K562 (cell line): ENCODE results near the gene TANK. TPM values are rescaled to one million over a fixed set of nuclear protein-coding genes. Genes with fewer than 3 reads are reported as not detected.

Experiments
- ATAC-seq: fragments of 200-7000 bp; cut with Tn5 transposase; 3 replicates; pipeline ENCODE4 v1.9.1; 2020; ENCODE audit warnings: moderate library complexity
- BruUV-seq: library from RNA; stranded (reverse); fragments of 400-500 nt; replicated peaks from 2 replicates; lab custom pipeline; 2021; lab: Mats Ljungman, UMichigan
- CTCF ChIA-PET: fragments of 300-600 bp; formaldehyde crosslinking; extraction: SDS; loops from one replicate; lab custom pipeline; 2021; ENCODE audit warnings: low intra/inter-chr PET ratio; lab: Yijun Ruan, JAX
- POLR2A ChIA-PET: fragments of 300-600, 350-650 bp; sonication (Branson Sonifier 250); formaldehyde crosslinking; extraction: SDS; loops from one replicate; lab custom pipeline; 2021; ENCODE audit warnings: antibody characterized with exemption, inconsistent platforms; lab: Yijun Ruan, JAX
- DNase-seq, 4 experiments: peaks; one replicate each; pipeline versions ENCODE4 v3.0.0 to v3.0.0-alpha.2; 2011 to 2018; ENCODE audit warnings: low spot score in 3 of 4, mixed read lengths in 3 of 4; ENCODE audit errors: extremely low read depth in 1 of 4
- FAIRE-seq: peaks from 2 replicates; lab custom pipeline; 2011; peaks lifted over from hg19 to GRCh38; lab: Jason Lieb, UNC
- H2AFZ ChIP-seq: 2 replicates; pipeline ENCODE4 v1.6.0; 2011; ENCODE audit warnings: low read depth, low read length, control low read depth, inconsistent platforms
- H3K27ac ChIP-seq: fragments of 200-600 bp; 3 replicates; pipeline ENCODE4 v1.8.0; 2011; ENCODE audit warnings: low read depth, mild to moderate bottlenecking, control low read depth, inconsistent platforms, low read length, moderate library complexity, mixed read lengths; ENCODE audit errors: extremely low read depth
- H3K27me3 ChIP-seq, 2 experiments: fragments of 300-600 bp in 1 of 2; 2 replicates in 1 of 2; 3 replicates in 1 of 2; pipeline versions ENCODE4 v1.6.0 to v1.8.0; 2011; ENCODE audit warnings: inconsistent platforms in 2 of 2, low read length in 2 of 2, mild to moderate bottlenecking in 1 of 2, mixed read lengths in 1 of 2, moderate library complexity in 1 of 2; ENCODE audit not compliant: control insufficient read depth in 2 of 2, insufficient read depth in 2 of 2
- H3K36me3 ChIP-seq: fragments of 300-600 bp; 3 replicates; pipeline ENCODE4 v1.8.0; 2011; ENCODE audit warnings: mild to moderate bottlenecking, low read length, inconsistent platforms; ENCODE audit not compliant: control insufficient read depth, insufficient read depth
- H3K4me1 ChIP-seq, 2 experiments: fragments of 200-600 bp in 1 of 2; replicated peaks in 1 of 2; 2 replicates in 1 of 2; 3 replicates in 1 of 2; pipeline versions ENCODE4 v1.5.1 to v1.8.0; 2011; ENCODE audit warnings: inconsistent platforms in 2 of 2, low read length in 2 of 2, mild to moderate bottlenecking in 1 of 2, mixed read lengths in 1 of 2, moderate library complexity in 1 of 2; ENCODE audit not compliant: control insufficient read depth in 2 of 2, insufficient read depth in 2 of 2
- H3K4me2 ChIP-seq: 2 replicates; pipeline ENCODE4 v1.6.1; 2011; ENCODE audit warnings: low read length, control low read depth, inconsistent platforms, mixed read lengths; ENCODE audit not compliant: insufficient read depth
- H3K4me3 ChIP-seq: fragments of 200-600 bp; sonication (generic), shearing (Covaris generic); 2 replicates; pipeline ENCODE4 v1.5.1; 2016; ENCODE audit warnings: control low read depth, inconsistent platforms
- H3K79me2 ChIP-seq: fragments of 200-600 bp; 3 replicates; pipeline ENCODE4 v1.8.0; 2011; ENCODE audit warnings: low read length, inconsistent platforms; ENCODE audit not compliant: control insufficient read depth, insufficient read depth
- H3K9ac ChIP-seq, 2 experiments: 2 replicates each; pipeline versions ENCODE4 v1.6.0 to v1.6.1; 2011; ENCODE audit warnings: low read depth in 2 of 2, low read length in 2 of 2, control low read depth in 1 of 2, inconsistent platforms in 1 of 2, mild to moderate bottlenecking in 1 of 2, mixed read lengths in 1 of 2; ENCODE audit not compliant: insufficient read depth in 1 of 2
- H3K9me1 ChIP-seq: one replicate; pipeline ENCODE4 v1.6.0; 2011; ENCODE audit warnings: inconsistent platforms, mild to moderate bottlenecking, low read length, moderate library complexity; ENCODE audit not compliant: control insufficient read depth, insufficient read depth
- H3K9me3 ChIP-seq: replicated peaks from 2 replicates; pipeline ENCODE4 v1.5.1; 2011; ENCODE audit warnings: low read depth, low read length, inconsistent platforms; ENCODE audit not compliant: control insufficient read depth, insufficient read depth
- H4K20me1 ChIP-seq: replicated peaks from 2 replicates; pipeline ENCODE4 v1.6.1; 2011; ENCODE audit warnings: low read length, inconsistent platforms, mixed read lengths; ENCODE audit not compliant: control insufficient read depth, insufficient read depth
- BCOR ChIP-seq: fragments of 450-650 bp; IDR thresholded peaks from 2 replicates; pipeline ENCODE4 v1.6.1; 2016
- DDX20 ChIP-seq: fragments of 450-650 bp; IDR thresholded peaks from 2 replicates; pipeline ENCODE4 v1.6.1; 2016; ENCODE audit warnings: missing genetic modification characterization, low read depth, mild to moderate bottlenecking, missing compliant biosample characterization, moderate library complexity
- TCF7L2 ChIP-seq: fragments of 150-350 bp; IDR thresholded peaks from 2 replicates; pipeline ENCODE4 v1.6.1; 2016; ENCODE audit warnings: low read depth, mild to moderate bottlenecking, low read length, moderate library complexity
- ZNF75A ChIP-seq: fragments of 450-650 bp; formaldehyde crosslinking; IDR thresholded peaks from 2 replicates; pipeline ENCODE4 v1.4.0; 2020; ENCODE audit warnings: mild to moderate bottlenecking
- WGBS: fragments of 100-300 bp; shearing (Covaris generic); methylation state at CpG from one replicate; pipeline ENCODE4 v1.1.6; 2016; ENCODE audit warnings: low coverage, mixed read lengths; ENCODE audit not compliant: insufficient coverage; ENCODE audit errors: missing lambda C conversion rate; 5-methylcytosine and 5-hydroxymethylcytosine counted together
- in situ Hi-C: fragments of 300-500 bp; cut with MboI; formaldehyde crosslinking; loops from 4 replicates; pipeline ENCODE4 v1.15.0; 2018; ENCODE audit warnings: inconsistent platforms, mixed read lengths
- intact Hi-C: fragments of 100-400 bp; cut with micrococcal nuclease; formaldehyde crosslinking; loops from 2 replicates; pipeline ENCODE4 v1.14.2; 2022
- polyA plus RNA-seq, 8 experiments: library from polyadenylated mRNA; depleted of rRNA in 4 of 8; stranded (reverse) in 5 of 8; unstranded in 3 of 8; fragments of >200 nt; fragmentation: Nextera tagmentation in 2 of 8; fragmentation: Illumina TruSeq in 1 of 8; extraction: Ambion mirVana in 2 of 8; extraction: Trizol in 1 of 8; gene quantifications; 2 replicates each; pipeline versions ENCODE4 v1.2.1 to v1.2.3, GENCODE V29; 2011 to 2014; ENCODE audit warnings: inconsistent platforms in 1 of 8, missing spikeins in 1 of 8
- total RNA-seq, 7 experiments: library from RNA; depleted of rRNA in 6 of 7; stranded (reverse); fragments of >200 nt in 6 of 7; fragmentation: Illumina TruSeq in 2 of 7; extraction: Trizol in 2 of 7; gene quantifications; 2 replicates each; pipeline versions ENCODE4 v1.2.1 to v1.2.3, GENCODE V29; 2011 to 2021; ENCODE audit warnings: low replicate concordance in 1 of 7
- TF ChIP-seq, protein P1 (sequence below): fragments of 450-650 bp; IDR thresholded peaks from 2 replicates; pipeline ENCODE4 v1.6.1; 2017; ENCODE audit warnings: mild to moderate bottlenecking, moderate library complexity
- TF ChIP-seq, protein P2 (sequence below), 3 experiments: fragments of 200-800 bp in 1 of 3; fragments of 250-450 bp in 1 of 3; fragments of 450-650 bp in 1 of 3; sonication (Bioruptor Pico) in 1 of 3; sonication (Bioruptor generic) in 1 of 3; formaldehyde crosslinking in 1 of 3; IDR thresholded peaks; 2 replicates each; pipeline versions ENCODE4 v1.6.1 to v1.8.0; 2016 to 2022; ENCODE audit warnings: mild to moderate bottlenecking in 2 of 3, missing genetic modification characterization in 2 of 3, missing compliant biosample characterization in 1 of 3, moderate library complexity in 1 of 3

The TANK gene
- total and polyA plus RNA-seq, 9 of the 15 experiments (the other 6 are each of a cell fraction or from before 2014, with no cell fraction given): 43.0 to 91.5 (median 54.4) TPM

DNA sequence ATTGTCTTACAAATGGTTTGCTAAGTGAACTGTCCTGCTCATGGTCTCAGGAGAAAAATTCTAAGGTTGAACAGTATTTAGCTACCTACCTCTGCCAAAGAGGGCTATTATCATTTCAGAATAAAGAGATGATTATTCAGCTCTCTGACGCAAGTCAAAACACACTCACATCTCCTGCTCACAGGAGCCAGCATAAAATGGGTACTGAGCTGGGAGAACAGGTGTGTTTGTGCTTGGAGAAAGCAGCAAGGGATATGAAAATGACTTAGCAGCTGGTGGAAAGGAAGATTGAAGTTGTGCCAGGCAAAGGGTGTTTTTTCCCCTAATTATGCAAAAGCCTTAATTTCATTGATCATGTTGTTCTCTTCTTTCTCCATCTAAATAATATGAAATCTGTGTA, 47.3 kb upstream of the TANK start:
- TF ChIP-seq TCF7L2 (no peak), BCOR (no peak), ZNF75A (CRISPR knock-in tag) (no peak), DDX20 (tag) (no peak)
- TF ChIP-seq, protein P1, sequence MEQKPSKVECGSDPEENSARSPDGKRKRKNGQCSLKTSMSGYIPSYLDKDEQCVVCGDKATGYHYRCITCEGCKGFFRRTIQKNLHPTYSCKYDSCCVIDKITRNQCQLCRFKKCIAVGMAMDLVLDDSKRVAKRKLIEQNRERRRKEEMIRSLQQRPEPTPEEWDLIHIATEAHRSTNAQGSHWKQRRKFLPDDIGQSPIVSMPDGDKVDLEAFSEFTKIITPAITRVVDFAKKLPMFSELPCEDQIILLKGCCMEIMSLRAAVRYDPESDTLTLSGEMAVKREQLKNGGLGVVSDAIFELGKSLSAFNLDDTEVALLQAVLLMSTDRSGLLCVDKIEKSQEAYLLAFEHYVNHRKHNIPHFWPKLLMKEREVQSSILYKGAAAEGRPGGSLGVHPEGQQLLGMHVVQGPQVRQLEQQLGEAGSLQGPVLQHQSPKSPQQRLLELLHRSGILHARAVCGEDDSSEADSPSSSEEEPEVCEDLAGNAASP: no peak
- TF ChIP-seq, protein P2, sequence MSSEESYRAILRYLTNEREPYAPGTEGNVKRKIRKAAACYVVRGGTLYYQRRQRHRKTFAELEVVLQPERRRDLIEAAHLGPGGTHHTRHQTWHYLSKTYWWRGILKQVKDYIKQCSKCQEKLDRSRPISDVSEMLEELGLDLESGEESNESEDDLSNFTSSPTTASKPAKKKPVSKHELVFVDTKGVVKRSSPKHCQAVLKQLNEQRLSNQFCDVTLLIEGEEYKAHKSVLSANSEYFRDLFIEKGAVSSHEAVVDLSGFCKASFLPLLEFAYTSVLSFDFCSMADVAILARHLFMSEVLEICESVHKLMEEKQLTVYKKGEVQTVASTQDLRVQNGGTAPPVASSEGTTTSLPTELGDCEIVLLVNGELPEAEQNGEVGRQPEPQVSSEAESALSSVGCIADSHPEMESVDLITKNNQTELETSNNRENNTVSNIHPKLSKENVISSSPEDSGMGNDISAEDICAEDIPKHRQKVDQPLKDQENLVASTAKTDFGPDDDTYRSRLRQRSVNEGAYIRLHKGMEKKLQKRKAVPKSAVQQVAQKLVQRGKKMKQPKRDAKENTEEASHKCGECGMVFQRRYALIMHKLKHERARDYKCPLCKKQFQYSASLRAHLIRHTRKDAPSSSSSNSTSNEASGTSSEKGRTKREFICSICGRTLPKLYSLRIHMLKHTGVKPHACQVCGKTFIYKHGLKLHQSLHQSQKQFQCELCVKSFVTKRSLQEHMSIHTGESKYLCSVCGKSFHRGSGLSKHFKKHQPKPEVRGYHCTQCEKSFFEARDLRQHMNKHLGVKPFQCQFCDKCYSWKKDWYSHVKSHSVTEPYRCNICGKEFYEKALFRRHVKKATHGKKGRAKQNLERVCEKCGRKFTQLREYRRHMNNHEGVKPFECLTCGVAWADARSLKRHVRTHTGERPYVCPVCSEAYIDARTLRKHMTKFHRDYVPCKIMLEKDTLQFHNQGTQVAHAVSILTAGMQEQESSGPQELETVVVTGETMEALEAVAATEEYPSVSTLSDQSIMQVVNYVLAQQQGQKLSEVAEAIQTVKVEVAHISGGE (CRISPR knock-in tag; IDR thresholded peaks at IDR 0.05): no peak
- TF ChIP-seq, all 486 proteins: peak for 0
- Histone ChIP-seq H3K4me2 (no peak overlapping the region), H3K4me1 (no peaks in the 10 kb centered on the region), H3K27ac (no peak overlapping the region), H2AFZ (no peak overlapping the region), H4K20me1 (no peaks in the 10 kb centered on the region), H3K9ac (no peak overlapping the region), H3K36me3 (no peaks in the 10 kb centered on the region), H3K79me2 (no peaks in the 10 kb centered on the region), H3K9me1 (no peaks in the 10 kb centered on the region), H3K9me3 (no peaks in the 10 kb centered on the region), H3K4me3 (no peak overlapping the region), H3K27me3 (peaks cover 0 to 2% of the 10 kb centered on the region in 2 experiments; a peak in 3 of 5 replicates)
- WGBS: 0% methylated on average over 1 of the region's 1 CpG
- CTCF ChIA-PET: no interaction called here
- ATAC-seq (no peak), FAIRE-seq (no peak), DNase-seq (no peak)
- in situ Hi-C loops (no loop called here), intact Hi-C loops (no loop called here)
- POLR2A ChIA-PET: interaction anchor here (0.7 to 1.3 kb wide), 2 partner anchors 12 to 23 kb away, joined by 3 to 5 read pairs; no protein-coding TSS in a partner anchor
- BruUV-seq: no TSS peak
